ENCODE measurements around the gene STN1.

DNA sequence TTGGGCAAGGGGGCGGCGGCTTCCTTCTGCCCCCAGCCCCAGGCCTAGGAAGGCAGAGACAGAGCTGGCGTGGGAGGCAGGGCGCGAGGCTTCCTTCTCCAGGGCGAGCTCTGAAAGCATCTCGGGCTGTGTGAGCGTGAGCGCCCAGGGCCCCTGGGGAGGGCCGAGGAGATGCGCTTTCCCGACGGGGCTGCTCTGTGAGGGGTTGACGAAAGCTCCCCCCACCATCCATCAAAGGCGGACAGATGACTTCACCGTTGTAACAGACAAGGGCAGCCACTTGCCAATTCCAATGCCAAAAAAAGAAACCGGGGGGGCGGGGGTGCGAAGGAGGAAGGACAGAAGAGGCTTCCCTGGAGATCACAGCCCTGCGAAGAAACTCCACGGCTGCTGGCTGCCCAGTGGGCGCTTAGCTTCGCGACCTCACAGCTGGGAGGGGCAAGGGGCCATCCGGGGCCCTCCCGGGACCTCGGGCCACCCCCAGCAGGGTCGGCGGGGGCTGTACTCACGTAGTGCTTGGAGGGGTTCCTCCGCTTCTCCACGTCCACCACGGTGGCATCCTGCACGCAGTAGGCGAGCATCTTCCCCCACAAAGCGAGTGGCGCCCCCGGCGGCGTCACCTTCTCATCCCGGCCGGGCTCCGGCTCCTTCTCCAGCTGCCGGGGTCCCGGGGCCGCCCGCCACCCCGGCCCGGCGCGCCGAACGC, 63.1 kb downstream of the STN1 start:
- TF ChIP-seq, protein P1, sequence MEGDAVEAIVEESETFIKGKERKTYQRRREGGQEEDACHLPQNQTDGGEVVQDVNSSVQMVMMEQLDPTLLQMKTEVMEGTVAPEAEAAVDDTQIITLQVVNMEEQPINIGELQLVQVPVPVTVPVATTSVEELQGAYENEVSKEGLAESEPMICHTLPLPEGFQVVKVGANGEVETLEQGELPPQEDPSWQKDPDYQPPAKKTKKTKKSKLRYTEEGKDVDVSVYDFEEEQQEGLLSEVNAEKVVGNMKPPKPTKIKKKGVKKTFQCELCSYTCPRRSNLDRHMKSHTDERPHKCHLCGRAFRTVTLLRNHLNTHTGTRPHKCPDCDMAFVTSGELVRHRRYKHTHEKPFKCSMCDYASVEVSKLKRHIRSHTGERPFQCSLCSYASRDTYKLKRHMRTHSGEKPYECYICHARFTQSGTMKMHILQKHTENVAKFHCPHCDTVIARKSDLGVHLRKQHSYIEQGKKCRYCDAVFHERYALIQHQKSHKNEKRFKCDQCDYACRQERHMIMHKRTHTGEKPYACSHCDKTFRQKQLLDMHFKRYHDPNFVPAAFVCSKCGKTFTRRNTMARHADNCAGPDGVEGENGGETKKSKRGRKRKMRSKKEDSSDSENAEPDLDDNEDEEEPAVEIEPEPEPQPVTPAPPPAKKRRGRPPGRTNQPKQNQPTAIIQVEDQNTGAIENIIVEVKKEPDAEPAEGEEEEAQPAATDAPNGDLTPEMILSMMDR (conservative IDR thresholded peaks at IDR 0.05), result no peak
- TF ChIP-seq ZFX (IDR thresholded peaks at IDR 0.05), result no peak

Data from C4-2B (cell line).